GM20000 (cell line): ENCODE data around the gene APBB3.

Source experiments
- DNase-seq: peaks from one replicate; pipeline ENCODE4 v3.0.0; 2012; ENCODE audit warnings: low spot score
- CTCF ChIP-seq: IDR thresholded peaks from 2 replicates; pipeline ENCODE4 v1.5.1; 2012; ENCODE audit warnings: mild to moderate bottlenecking, control low read depth; ENCODE audit errors: extremely low read depth, missing control alignments

APBB3 gene

DNA sequence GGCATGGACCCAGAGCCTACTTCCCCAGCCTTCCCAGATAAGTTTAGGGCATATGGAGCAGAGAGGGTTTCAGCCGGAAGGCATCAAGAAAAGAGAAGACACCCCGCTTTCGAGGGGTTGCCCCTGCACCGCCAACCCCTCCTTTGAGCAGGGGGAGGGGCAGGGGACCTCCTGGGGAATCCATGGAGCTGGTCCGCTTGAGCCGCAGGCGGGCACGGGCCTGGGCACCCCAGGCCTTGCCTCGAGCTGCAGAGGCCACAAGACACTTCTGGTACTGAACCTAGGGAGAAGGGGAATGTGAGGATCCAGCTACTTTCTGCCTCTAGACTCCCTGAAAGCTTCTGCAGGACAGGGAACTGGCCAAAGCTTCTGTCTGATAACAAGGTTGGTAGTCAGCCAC is 5.9 kb downstream of the APBB3 start:
- TF ChIP-seq CTCF, result no peak
- no peak for DNase-seq

DNA sequence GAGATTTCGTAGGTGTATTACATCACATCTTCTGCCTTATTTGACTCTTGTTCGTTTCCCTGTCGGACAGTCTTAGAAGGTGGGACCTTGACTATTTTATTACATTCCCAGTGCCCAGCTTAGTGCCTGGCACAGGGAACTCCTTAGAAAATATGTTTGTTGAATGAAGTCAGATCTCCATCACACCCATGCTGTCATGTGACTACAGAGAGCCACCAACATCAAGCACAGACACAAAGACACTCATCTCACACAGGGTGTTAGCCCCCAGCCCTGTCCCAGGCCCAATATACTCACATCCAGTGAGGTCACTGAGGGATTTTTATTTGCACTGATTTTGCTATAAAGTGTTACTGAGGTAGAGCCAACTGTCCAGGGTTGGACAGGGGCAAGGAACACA is 6.4 kb downstream of the APBB3 start:
- no peak for TF ChIP-seq CTCF
- DNase-seq, result no peak

DNA sequence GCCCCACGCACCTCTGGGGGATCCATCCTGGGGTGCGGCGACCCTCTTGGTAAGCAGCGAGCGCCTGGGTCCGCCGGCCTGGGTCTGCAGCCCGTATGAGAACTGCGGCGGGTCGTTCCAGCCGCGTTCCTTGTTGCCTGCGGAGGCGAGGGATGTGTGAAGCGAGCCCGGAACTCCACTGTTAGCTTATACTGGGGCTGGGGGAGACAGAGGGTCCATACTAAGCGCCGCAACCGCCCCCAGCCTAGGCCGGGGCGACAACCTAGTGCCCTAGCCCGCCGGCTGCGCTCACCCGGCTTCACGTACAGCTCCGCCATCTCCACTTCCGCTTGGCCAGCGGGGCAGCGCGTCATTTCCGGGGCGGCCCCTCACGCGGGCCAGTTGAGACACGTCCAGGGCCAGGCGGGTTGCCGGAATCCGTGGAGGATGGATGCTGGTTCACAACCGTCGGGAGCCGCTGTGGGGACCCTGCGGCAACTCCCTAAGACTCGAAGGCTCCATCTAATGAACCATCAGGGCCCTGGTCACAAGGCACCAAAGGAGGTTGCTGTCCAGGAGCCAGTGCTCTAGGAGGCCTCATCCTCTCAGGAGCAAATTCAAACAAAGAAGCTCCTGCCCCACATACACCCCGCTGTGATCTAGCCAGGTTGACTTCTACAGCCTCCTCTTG is 7.1 kb downstream of the APBB3 start, which contains the start of gene SRA1:
Gene SRA1, minus strand, starts transcription at position 338 of the 670 bp plus-strand sequence. Its CDS starts 21 bp downstream, at position 317.
- DNase-seq, result peak; percentile 91
- TF ChIP-seq CTCF, result no peak

DNA sequence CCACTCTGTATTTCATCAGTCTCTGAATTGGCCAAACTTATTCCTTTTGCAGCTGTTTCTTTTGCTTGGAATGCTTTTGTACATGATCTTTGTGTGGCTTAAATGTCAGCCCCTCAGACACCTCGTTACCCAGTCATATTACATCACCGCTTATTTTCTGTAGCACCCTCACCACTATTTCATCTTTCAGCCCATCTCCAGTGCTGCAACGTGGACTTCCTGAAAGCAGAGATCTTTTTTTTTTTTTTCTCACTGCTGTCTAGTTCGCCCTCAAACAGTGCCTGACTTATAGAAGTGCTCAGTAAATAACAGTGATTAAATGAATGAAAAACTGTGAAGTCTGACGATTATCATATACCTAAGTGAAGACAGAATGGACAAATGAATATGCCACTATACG is 8.0 kb downstream of the APBB3 start:
- DNase-seq, result no peak
- TF ChIP-seq CTCF, result no peak

- no peak for TF ChIP-seq CTCF
- DNase-seq, result peak; percentile 34
Observed at GRCh38 chr5:140555747-140556312, 8.6 kb downstream of the APBB3 start.

- no peak for DNase-seq
- TF ChIP-seq CTCF, result no peak
Observed at GRCh38 chr5:140554454-140554853, 9.9 kb downstream of the APBB3 start.

DNA sequence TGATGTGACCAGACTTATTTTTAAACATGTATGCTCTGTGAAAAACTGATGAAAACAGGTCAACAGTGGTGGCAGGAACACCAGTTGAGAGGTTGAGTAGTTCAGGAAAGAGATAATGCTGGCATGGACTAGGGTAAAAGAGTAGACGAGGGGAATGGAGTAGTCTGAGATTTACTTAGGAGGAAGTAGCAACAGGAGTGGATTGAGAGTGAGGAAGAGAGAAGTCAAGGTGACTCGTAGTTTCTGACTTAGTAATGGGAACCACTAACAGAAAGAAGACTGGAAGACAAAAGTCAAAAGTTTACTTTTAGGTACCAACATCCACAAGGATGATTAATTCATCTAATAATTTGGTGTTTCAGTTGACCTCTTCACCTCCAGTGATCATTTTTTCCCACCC is 10.7 kb downstream of the APBB3 start:
- no peak for DNase-seq
- TF ChIP-seq CTCF, result no peak
